Activated CD8-positive, alpha-beta memory T cell treated with anti-CD3 and anti-CD28 coated beads for 36 hours (primary cell): ENCODE measurements around the gene LRRC75B. TPM values are rescaled to one million over a fixed set of nuclear protein-coding genes. Genes with fewer than 3 reads are reported as not detected.

ENCODE experiments used
- CTCF ChIA-PET: fragments of 350-600 bp; sonication (Branson Sonifier 250); formaldehyde crosslinking; loops from one replicate; lab custom pipeline; 2021; ENCODE audit warnings: antibody characterized with exemption; lab: Charles Lee
- POLR2A ChIA-PET: fragments of 350-600 bp; sonication (Branson Sonifier 250); formaldehyde crosslinking; loops from one replicate; lab custom pipeline; 2021; ENCODE audit warnings: antibody characterized with exemption; lab: Charles Lee
- total RNA-seq, 2 experiments: library from RNA; stranded (reverse); gene quantifications; one replicate each; pipeline ENCODE4 v1.2.3, GENCODE V29; 2021

The LRRC75B gene
- total RNA-seq, 2 experiments from 2014 or later: 1.3 to 1.7 TPM

DNA sequence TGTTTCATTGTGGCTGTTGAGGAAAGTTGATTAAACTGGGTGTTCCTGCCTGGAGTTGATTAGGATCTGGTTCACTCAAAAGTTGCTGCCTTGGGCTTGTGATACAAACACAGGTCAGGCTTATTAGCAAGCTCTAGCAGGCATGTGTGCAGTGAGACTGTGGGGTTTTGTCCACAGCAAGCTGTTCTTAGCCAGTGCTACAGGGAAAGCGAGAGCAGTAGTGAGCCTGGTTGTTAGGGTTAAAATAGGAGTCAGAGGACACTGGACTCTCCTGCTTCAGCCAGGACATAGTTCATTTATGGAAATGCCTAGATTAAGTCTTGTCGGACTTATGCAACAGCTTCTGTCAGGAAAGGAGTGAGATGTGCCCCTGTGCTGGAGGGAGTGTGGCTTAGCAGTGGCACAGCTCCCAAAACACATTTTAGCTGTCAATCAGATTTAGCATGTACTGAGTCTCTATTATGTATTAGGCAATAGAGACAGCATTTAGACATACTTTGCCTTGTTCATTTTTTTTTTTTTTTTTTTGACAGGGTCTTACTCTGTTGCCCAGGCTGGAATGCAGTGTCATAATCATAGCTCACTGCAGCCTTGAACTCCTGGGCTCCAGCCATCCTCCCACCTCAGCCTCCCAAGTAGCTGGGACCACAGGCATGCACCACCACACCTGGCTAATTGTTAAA, 28.4 kb downstream of the LRRC75B start:
- ChIA-PET POLR2A (no interaction called here), CTCF (interaction anchor here (0.7 kb wide), 1 partner anchor 33 kb away, joined by 3 read pairs; no protein-coding TSS in a partner anchor)

DNA sequence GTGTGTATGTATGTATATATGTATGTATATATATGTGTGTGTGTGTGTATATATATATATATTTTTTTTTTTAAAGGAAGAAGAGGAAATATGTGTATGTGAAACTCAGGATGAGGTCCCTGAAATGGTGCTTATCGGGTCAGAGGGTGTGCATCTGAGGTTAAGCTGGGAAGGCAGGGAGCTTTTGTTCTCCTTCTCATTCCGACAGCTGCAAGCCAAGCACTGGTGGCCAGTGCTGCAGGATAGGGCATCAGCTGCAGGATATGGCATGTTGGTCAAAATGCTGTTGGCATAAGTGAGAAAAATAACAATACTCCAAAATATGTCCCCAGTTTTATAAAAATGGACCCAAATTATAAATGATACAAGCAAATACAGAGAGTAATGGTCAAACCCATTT, 29.6 kb downstream of the LRRC75B start:
- CTCF ChIA-PET: no interaction called here

DNA sequence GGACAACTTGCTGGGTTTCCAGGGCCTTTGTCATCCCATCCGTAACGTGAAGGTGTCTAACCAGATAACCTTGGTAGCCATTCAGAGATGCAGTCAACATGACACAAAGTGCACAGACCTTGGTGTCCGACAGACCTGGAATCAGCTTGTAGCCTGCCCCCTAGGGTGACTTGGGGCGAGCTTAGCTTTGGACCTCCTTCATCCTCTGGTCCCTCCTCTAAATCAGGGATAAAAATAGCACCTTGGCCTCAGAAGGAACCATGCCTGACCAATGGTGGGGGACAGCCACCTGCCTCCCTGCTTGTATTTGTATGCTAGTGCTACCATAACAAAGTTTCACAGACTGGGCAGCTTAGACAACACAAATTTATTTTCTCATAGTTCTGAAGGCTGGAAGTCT, 33.4 kb downstream of the LRRC75B start:
- CTCF ChIA-PET: no interaction called here
- POLR2A ChIA-PET: no interaction called here

More for the DNA sequence above, 29.6 kb downstream of the LRRC75B start:
- POLR2A ChIA-PET: no interaction called here

- CTCF ChIA-PET: interaction anchor here (0.7 kb wide), 1 partner anchor 121 kb away, joined by 3 read pairs; no protein-coding TSS in a partner anchor
- POLR2A ChIA-PET: interaction anchor here (0.6 to 1.7 kb wide), 7 partner anchors 12 to 544 kb away, joined by 3 to 5 read pairs (median 5); partner anchors contain the start of gene ADORA2A
Measured at GRCh38 chr22:24555165-24556039, 37.5 kb downstream of the LRRC75B start, which contains the start of gene SNRPD3. Gene SNRPD3 (plus strand): TSS chr22:24555999. CDS start chr22:24557675, 1,676 bp downstream.

DNA sequence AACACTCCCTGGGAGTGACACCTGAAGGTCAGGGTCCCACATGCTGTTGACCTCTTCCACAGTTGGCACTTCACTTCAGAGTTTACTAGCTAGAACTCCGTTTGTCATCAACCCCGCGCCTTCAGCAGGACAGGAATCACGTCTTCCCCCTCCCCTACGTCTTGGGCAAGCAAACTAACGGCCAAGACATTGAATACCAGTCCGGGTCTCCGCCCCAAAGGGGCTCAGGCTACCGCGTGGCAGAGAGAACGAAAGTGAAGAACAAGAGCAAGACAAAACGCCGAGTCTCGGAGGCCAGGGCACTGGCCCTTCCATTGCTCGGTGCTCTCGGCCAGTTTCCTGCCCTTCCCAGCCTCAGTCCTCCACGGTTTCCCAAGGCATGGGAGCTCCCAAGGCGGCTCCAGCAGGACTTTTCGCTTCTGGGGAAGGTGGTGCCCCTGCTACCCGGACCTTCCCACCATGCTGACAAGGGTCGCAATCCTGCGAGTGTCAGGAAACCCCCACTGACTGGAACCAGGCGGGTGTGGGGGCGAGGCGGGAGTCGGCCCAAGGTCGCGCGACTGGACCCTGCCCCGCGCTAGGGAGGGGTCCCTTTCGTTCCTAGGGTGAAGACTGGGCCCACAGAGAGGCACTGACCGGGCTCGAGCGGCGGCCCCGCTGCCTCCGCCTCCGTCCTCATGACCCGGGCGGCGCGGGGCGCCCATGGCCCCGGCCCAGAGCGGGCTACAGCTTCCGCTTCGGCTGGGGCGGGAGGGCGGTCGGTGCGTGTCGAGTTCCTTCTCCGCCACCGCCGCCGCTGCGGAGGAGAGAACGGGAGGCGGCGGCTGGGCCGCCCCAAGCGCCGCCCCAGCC, 38.3 kb downstream of the LRRC75B start, which contains the start of gene GUCD1:
Gene GUCD1, minus strand, starts transcription at position 826 of the 852 bp plus-strand sequence. Its CDS starts 147 bp downstream, at position 679.
- CTCF ChIA-PET: interaction anchor here (1.4 kb wide), 1 partner anchor 30 kb away, joined by 3 read pairs; no protein-coding TSS in a partner anchor
- POLR2A ChIA-PET: interaction anchor here (0.6 to 1.7 kb wide), 6 partner anchors 13 to 543 kb away, joined by 3 to 5 read pairs (median 5); partner anchors contain the start of gene ADORA2A

- ChIA-PET CTCF (interaction anchor here (1.4 kb wide), 1 partner anchor 29 kb away, joined by 3 read pairs; no protein-coding TSS in a partner anchor), POLR2A (interaction anchor here (1.1 to 1.7 kb wide), 2 partner anchors 13 to 126 kb away, joined by 5 read pairs; partner anchors contain the start of gene ADORA2A)
Measured at GRCh38 chr22:24553597-24554312, 39.1 kb downstream of the LRRC75B start.

- POLR2A ChIA-PET: interaction anchor here (1.1 kb wide), 1 partner anchor 12 kb away, joined by 5 read pairs; no protein-coding TSS in a partner anchor
Measured at GRCh38 chr22:24552503-24553286, 40.2 kb downstream of the LRRC75B start.

GRCh38 chr22:24550902-24551435, 41.9 kb downstream of the LRRC75B start:
- ChIA-PET POLR2A (no interaction called here), CTCF (interaction anchor here (0.5 kb wide), 1 partner anchor 87 kb away, joined by 3 read pairs; no protein-coding TSS in a partner anchor)

More at GRCh38 chr22:24552503-24553286, 40.2 kb downstream of the LRRC75B start:
- CTCF ChIA-PET: interaction anchor here (1.4 kb wide), 1 partner anchor 28 kb away, joined by 3 read pairs; no protein-coding TSS in a partner anchor

DNA sequence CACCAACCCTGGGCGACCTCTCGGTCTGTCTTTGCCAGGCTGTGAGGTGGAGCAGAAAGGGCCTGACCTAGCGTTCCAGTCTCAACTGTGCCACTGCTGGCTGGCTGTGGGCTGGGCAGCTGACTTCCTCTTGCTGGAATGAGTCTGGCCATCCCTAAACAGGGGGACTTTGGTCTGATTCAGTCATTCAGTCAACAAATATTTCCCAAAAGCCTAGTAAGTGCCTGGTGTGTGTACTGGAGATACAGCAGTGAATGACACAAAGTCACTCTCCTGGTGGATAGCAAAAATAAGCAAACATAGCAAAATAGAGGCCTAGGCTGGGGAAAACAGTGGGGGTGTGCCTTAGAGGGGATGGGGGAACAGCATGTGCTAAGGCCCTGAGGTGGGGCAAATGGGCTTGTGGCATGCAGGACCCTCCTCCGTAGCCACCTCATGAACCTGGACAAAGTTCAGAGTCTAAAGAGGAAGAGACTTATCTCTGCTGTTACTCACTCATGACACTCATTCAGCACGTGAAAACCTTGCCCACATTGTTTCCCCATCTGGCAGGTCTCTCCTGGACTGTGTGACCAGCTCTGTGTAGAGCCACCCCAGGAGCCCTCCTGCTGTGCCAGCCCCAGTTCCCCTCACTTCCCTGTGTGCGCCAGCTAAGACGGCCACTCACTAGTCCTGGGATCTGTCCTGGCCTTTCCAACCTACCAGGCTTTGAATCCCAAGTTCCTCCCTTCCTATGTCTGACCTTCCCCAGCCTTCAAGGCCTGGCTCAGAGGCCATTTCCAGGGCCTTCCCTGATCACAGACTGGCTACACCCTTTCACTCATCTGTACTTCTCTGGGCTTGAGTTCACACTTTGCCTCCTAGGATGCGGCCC, 42.6 kb downstream of the LRRC75B start:
- POLR2A ChIA-PET: no interaction called here
- CTCF ChIA-PET: interaction anchor here (0.5 kb wide), 1 partner anchor 86 kb away, joined by 3 read pairs; no protein-coding TSS in a partner anchor

DNA sequence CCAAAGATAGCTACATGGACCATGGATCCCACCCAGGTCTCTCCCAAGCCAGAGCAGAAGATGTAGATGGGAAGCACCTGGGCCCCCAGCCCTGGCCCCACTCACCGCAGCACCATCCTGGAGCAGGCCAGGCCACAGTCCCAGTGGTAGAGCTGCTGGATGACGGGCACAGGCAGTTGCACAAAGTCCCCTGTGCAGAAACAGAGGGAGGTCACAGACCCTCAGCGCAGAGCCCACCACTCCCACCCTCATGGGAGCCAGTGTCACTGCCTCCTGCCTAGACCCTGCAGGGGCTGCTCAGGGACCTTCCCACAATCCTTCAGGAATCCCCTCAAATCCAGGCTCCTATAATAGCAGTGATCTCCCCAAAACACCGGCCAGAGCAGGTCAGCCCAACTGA, 44.1 kb downstream of the LRRC75B start:
- ChIA-PET CTCF (interaction anchor here (1.6 kb wide), 1 partner anchor 12 kb away, joined by 3 read pairs; no protein-coding TSS in a partner anchor), POLR2A (no interaction called here)

- CTCF ChIA-PET: no interaction called here
- POLR2A ChIA-PET: no interaction called here
Measured at GRCh38 chr22:24543679-24544243, 49.1 kb downstream of the LRRC75B start.

GRCh38 chr22:24543185-24543601, 49.7 kb downstream of the LRRC75B start:
- ChIA-PET CTCF (no interaction called here), POLR2A (no interaction called here)

DNA sequence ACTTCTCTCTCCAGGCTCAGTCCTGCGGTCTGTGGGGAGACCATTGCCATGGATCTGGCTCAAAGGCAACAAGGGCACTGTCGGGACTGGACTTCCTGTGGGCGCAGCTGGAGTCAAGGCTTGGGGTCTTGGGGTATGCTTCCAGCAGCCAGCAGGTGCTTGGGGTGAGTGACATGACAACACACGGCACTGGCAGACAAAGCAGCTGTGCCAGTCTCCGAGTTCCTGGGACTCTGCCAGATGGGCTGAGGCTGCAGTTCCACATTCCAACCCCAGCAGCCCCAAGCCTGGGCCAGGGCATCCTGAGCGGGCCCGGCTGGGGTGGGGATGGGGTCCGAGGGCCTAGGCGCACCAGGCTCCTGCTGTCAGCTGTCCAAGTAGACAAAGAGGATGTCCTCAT, 50.2 kb downstream of the LRRC75B start:
- ChIA-PET POLR2A (no interaction called here), CTCF (no interaction called here)

GRCh38 chr22:24541681-24542515, 51.0 kb downstream of the LRRC75B start:
- CTCF ChIA-PET: no interaction called here
- POLR2A ChIA-PET: no interaction called here
